GM19025 (cell line): Measurements from ENCODE around the gene IFNLR1.
"Not testable (repeated sequence)": the region's sequence is repeated elsewhere in the genome, so short reads cannot be mapped to it uniquely, and the experiment has no call there.

ENCODE experiments used
- ATAC-seq: cut with Tn5 transposase; IDR thresholded peaks from one replicate; pipeline ENCODE4 v1.9.1; 2021; ENCODE audit warnings: mild to moderate bottlenecking, low read depth, moderate library complexity; ENCODE audit not compliant: unreplicated experiment

IFNLR1 gene

DNA sequence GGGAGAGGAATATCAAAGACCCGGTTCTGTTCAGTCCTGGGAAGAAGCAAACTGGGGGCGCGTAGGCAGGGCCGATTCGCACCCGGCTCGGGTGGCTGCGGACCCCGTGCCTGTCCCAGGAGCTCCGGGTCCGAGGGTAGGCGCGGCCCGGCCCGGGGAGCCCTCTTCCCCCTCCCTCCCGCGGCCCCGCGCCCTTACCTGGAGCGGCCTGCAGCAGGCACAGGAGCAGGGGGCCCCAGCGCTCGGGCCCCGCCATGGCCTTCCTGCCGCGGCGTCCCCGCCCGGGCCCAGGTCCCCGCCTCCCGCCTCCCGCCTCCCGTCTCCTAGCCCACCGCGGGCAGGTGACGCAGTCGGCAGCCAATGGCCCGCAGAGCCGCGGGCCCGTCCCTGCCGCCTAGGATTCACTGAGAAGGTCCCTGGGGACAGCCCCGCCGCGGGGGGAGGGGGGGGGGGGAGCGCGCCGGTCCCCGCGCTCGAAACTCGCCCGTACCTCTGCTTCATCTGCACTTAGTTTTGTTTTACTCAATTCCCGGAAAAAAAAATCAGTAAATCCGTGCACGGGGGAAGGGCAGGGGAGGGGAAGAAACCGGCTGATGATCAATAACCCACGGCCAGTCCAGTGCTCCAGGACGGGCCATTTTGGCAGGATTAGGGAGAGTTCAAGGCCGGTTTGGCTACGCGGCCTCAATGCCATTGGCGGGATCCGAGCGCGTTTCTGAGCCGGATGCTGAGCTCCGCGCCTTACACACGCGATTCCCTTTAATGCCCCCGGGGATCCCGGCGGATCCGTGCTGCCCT is at the start of gene IFNLR1:
Gene IFNLR1, minus strand, starts transcription at position 297 of the 798 bp plus-strand sequence. Its CDS starts 41 bp downstream, at position 256.
- no peak for ATAC-seq

DNA sequence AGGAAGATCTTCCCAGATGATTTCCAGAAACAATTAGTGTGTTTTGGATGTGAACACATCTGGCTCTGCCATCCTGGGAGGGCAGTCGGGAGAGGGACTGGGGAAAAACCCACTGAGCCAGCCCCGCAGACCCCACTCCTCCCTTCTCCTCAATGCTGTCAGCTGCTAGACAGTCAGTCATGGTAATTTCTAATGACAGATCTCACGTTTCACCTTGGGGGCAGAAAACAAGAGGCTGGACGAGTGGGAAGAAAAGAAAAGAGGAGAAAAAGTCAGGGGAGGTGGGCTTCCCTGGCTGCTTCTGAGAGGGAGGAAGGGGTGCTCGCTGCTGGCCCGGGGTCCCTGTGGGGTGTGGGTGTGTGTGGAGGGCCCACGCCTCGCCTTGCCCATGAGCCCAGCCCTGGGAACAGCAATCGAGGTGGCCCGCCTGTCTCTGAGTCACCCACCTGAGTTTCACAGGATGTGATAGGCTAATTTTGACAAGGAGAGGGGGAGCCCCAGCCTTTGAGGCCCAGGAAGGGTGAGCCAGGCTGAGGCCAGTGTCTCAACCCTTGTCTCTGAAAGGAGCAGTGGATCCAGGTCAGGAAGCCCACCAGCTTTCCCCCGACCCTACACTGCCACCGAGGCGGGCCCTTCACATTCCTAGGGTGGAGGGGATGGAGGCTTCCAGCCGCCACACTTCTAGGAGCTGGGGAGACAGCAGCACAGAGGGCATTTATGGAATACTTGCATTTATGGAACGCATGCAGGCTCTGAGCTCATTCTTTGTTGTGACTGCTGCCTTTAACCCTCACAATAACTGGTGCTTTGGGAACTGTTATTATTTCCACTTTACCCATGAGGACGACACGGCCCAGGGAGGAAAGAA is 49.1 kb upstream of the IFNLR1 start:
- no peak for ATAC-seq

DNA sequence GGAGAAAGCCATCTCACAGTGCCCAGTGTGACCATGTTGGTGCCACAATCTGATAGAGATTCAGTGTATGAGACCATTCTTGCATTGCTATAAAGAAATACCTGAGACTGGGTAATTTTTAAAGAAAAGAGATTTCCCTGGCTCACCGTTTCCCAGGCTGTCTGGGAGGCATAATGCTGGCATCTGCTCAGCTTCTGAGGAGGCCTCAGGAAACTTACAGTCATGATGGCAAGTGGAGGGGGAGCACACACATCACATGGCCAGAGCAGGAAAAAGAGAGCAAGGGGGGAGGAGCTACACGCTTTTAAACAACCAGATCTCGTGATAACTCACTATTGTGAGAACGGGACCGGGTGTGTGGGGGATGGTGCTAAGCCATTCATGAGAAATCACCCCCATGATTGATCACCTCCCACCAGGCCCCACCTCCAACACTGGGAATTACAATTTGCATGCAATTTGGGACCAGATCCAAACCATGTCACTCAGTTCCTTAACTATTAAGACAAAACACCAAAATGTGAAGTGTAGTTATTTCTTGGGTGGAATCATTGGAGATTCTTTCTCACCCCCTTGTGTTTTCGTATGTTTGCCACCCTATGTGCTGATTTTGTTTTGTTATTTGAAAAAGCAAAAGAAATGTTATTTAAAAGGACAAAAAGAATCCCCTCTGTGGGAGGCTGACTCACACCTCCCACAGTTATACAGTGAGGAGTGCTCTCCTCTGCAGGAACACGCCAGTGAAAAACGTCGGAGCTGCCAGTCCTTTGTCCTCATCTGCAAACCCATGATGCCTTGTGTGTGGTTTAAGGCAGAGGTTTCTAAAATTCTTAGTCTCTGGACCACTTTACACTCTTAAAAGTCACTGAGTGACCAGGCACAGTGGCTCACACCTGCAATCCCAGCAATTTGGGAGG is 46.9 kb upstream of the IFNLR1 start:
- no peak for ATAC-seq

DNA sequence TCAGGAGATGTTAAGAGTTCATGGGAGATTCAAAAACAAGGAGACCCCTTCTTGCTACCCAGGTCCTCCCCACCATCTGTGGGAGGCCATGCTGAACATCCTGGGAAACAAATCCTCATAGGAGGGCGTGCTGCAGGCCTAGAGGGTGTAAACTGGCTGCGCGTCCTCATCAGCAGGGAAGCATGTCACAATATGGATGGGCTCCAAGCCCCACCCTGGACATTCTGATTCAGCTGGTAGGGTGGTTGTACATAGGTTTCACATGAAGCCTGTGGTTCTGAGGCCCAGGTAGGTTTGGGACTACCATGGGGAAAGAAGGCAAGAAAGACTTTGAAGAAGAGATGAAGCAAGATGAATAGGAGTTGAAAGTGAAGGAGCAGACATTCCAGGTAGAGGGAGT is 44.6 kb upstream of the IFNLR1 start:
- ATAC-seq = no peak

DNA sequence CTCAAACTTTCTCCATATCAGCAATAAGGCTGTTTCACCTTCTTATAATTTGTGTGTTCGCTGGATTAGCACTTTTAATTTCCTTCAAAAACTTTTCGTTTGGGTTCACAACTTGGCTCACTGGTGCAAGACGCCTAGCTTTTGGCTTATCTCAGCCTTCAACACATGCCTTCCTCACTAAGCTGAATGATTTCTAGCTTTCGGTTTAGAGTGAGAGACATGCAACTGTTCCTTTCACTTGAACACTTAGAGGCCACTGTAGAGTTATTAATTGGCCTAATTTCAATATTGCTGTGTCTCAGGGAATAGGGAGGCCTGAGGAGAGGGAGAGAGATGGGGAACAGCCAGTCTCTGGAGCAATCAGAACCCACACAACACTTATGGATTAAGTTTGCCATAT is 41.2 kb upstream of the IFNLR1 start:
- no peak for ATAC-seq

DNA sequence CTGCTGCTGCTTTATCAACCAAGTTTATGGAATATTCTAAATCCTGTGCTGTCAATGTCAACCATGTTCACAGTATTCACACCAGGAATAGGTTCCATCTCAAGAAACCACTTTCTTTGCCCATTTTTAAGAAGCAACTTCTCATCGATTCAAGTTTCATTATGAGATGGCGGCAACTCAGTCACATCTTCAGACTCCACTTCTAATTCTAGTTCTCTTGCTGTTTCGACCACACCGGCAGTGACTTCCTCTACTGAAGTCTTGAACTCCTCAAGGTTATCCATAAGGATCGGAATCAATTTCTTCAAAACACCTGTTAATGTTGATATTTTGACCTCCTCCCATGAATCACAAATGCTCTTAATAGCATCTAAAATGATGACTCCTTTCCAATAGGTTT is 39.7 kb upstream of the IFNLR1 start:
- no peak for ATAC-seq

DNA sequence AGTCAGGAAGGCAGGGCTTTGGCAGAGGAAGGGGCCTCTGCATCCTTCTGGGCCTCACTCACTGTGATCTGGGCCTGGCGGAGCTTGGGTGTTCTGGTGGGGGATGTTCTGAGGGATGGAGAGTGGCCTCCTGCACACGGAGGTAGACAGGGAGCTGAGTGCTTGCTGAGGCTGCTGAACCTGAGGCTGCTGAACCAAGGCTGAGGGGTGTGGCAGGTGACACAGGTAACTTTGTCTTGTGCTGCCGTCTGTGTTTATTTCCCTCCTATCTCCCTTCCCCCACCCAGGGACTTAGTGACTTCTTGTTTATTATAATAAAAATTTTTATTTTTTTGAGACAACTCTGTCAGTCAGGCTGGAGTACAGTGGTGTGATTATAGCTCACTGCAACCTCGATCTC is 37.7 kb upstream of the IFNLR1 start:
- ATAC-seq = no peak

DNA sequence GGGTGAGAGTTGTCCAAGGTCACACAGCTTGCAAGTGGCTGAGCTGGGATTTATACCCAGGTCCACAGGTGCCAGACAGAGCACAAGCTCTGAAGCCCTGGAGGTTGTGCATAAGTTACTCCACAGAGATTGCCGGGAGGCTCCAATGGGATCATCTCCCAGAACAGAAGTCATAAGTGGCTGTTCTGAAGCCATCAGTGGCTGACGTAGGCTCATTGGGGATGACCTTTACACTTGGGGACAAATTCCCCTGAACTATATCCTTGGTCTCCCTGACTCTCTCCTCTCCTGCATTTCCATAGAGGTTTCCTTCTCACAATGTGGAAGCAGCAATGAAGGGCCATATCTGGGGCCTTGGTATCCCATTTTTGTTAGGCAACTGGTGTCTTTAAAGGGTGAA is 37.0 kb upstream of the IFNLR1 start:
- ATAC-seq = no peak

DNA sequence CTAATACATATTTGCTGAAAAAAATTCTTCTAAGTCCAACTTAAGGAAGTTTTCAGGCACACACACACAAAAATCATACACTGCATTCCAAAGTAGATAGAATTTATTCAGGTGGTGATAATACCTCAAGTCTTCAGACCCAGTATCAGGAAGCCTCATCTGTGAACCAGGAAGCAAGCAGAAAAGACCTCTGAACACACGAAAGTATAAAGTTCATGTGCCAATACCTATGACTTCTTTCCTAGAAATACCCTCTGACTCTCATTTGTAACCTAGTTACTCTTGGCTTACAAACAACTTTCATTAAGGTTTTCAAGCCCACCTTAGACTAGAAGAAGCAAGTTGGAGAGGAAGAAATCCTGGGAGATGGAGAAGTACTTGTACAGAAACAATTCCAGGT is 35.7 kb upstream of the IFNLR1 start:
- ATAC-seq = no peak

DNA sequence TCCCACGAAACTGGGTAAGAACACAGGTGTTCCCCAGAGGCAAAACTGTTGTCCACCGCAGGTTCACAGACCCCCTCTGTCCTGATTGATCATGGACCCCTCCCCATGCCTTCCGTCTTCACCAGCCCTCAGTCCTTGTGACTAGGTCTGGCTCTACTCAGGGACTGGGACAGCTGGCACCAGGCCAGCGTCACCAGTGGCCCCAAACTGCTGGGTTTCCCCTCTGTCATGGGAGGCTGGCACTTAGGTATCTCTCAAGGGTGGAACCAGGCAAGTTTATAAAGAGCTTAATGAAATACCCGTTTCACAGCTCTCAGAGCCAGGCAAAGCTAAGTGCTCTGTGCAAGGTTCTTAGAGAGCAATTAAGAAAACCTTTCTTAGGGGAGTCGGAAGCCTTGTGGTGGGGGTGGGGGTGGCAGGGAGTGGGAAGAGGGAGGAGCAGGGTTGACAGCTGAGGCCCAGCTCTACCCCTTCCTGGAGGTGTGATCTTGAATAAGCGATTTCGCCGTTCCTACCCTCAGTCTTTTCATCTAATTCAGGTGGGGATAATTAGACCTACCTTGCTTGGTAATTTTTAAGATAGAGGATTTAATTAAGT is 35.0 kb upstream of the IFNLR1 start:
- no peak for ATAC-seq

DNA sequence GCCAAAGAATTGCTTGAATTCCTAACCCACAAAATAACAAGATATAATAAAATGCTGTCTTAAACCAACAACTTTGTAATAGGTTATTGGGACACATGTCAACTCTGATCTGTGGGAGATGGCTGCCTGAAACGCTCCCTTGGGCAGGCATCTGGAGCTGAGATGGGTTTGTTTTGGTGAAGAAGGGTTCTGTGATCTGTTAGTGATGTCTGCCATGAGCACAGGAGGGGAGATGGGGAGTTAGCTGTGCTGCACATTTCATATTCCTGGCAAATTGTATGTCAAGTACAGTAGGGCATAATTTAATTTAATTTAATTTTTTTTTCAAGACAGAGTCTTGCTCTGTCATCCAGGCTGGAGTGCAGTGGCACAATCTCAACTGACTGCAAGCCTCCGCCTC is 34.2 kb upstream of the IFNLR1 start:
- ATAC-seq = no peak

DNA sequence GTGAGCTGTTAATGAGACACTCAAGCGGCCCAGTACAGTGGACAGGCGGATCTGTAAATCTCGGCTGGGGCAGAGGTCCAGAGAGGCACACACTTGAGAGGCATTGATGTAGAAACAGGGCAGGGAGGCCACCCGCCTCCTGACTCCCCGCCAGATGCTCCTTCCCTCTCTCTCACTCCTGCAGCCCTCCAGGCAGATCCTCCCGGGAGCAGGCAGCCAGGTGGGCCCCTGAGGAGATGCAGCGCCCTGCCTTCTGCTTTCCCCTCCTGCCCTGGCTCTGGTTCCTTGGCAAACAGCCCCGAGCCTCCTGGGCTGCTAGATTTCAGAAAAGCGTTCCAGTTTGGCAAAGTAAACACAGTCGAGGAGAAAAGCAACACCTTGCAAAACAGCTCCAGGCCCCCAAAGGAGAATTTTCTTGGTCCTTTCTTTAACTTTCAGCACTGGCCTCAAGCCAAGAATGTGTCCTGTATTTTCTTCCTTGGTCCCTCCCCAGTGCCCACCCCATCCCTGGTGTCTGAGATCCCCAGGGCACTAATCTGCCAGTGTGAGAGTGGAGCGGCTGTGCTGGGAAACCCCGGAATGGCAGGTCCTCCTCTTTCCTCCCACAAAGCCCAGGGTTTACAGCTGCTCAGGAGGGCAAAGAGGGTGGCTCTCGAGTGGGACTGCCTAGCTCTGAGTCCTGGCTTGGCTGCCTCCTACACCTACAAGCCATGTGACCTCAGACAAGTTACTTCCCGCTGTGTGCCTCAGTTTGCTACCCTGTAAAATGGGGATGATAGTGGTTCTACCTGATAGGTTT is 29.4 kb upstream of the IFNLR1 start:
- no peak for ATAC-seq

DNA sequence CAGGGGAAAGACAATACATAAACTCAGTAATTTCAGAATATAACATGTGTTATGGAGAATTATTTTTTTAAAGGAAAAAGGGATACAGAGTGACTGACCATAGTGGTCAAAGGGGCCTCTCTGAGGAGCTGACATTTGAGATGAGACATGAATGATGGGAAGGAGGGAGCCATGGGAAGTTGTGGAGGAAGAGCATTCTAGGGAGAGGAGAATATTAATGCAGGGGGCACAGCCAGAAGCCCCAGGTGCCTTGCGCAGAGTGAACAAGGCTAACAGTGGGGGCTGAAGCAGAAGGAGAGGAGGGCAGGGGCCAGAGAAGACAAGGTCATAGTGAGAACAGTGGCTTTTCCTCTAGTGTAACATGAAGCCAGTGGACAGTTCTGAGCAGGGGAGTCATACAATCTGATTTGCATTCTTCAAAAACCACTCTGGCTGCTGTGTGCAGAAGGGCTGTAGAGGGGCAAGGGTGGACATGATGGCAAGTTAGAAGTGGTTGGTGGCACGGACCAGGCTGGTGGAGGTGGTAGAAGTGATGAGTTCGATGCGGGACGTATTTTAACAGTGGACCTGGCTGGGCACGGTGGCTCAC is 28.2 kb upstream of the IFNLR1 start:
- no peak for ATAC-seq

DNA sequence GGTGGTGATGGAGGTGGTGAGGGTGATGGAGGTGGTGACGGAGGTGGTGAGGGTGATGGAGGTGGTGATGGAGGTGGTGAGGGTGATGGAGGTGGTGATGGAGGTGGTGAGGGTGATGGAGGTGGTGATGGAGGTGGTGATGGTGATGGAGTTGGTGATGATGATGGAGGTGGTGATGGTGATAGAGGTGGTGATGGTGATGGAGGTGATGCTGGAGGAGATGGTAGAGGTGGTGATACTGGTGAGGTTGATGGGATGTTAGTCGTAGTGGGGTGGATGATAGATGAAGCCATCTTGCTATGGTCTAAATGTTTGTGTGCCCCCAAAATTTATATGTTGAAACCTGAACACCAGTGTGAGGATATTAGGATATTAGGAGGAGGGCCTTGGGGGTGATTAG is 25.3 kb upstream of the IFNLR1 start:
- no peak for ATAC-seq

DNA sequence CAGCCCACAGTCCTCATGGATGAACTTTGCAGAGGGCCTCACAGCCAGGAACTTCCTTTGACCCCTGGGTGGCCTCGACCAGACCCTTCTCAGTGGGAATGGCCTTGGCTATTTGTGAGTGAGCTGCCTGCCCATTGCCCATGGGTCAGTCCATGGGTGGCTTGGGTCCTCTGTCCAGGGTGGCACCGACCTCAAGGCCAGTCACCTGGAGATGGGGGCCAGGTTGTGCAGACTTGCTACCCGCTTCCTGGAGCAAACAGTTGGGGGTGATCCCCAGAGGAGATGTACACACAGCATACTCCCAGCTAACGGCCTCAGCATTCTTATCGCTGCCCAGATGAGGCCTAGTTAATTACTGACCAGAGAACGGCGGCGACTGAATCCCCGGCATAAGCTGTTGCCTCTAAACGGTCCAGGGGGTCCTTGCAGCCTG is 23.1 kb upstream of the IFNLR1 start:
- ATAC-seq = no peak

DNA sequence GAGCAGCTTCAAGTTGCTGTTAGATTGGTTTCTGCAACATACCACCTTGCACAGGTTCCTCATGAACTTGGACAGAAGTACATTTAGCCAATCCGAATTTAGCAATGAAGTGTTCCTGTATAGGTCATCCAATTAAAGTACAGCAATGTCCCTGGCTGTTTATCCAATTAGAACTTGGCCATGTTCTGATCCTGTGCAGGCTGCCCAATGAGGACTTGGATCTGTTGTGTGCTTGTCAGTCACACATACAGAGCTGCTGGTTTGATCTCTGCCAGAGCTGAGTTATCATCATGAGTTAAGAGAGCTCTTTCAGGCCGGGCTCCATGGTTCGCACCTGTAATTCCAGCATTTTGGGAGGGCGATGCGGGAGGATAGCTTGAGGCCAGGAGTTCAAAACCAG is 22.0 kb upstream of the IFNLR1 start:
- no peak for ATAC-seq

DNA sequence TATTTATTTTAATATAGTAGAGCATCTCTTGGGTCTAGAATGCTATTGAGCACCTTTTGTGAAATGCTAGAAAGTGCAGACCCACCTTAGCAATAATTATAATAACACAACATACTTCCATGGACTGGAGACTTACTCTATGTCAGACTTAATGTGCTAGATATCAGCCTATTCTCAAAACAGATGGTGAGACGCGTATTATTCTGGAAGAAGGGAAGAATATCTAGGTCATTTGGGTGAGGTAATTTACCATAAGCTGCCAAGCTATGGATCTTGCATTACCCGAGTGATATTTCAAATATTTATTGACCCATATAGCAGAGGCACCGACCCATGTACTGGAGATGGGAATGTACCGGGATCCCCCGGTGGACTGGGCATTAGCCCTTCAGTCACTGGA is 20.6 kb upstream of the IFNLR1 start:
- no peak for ATAC-seq

DNA sequence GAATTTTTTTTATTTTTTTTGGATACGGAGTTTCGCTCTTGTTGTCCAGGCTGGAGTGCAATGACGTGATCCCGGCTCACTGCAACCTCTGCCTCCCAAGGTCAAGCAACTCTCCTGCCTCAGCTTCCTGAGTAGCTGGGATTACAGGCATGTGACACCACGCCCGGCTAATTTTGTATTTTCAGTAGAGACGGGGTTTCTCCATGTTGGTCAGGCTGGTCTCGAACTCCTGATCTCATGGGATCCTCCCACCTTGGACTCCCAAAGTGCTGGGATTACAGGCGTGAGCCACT is 20.3 kb upstream of the IFNLR1 start:
- ATAC-seq = not testable (repeated sequence)
